ENCODE data around the gene VWC2L.

Gene VWC2L

GRCh38 chr2:214451516-214452275, 40.8 kb downstream of the VWC2L start:
- TF ChIP-seq CTCF (IDR thresholded peaks at IDR 0.05; ENCODE audit: control insufficient read depth, insufficient read depth, low read depth, low read length, missing control alignments), result no peak
- H3K4me3 ChIP-seq (ENCODE audit: control insufficient read depth, low read depth, low read length), result no peak overlapping the region
- DNase-seq (ENCODE audit: low read depth), result no peak

GRCh38 chr2:214465363-214466146, 54.7 kb downstream of the VWC2L start:
- TF ChIP-seq CTCF (IDR thresholded peaks at IDR 0.05; ENCODE audit: control insufficient read depth, insufficient read depth, low read depth, low read length, missing control alignments), result no peak

GRCh38 chr2:214469728-214470127, 58.9 kb downstream of the VWC2L start:
- no peak overlapping the region for H3K4me3 ChIP-seq (ENCODE audit: control insufficient read depth, low read depth, low read length)
- TF ChIP-seq CTCF (IDR thresholded peaks at IDR 0.05; ENCODE audit: control insufficient read depth, insufficient read depth, low read depth, low read length, missing control alignments), result no peak
- no peak for DNase-seq (ENCODE audit: low read depth)

More at GRCh38 chr2:214465363-214466146, 54.7 kb downstream of the VWC2L start:
- H3K4me3 ChIP-seq (ENCODE audit: control insufficient read depth, low read depth, low read length), result no peak overlapping the region
- no peak for DNase-seq (ENCODE audit: low read depth)

- TF ChIP-seq CTCF (IDR thresholded peaks at IDR 0.05; ENCODE audit: control insufficient read depth, insufficient read depth, low read depth, low read length, missing control alignments), result no peak
- no peak for DNase-seq (ENCODE audit: low read depth)
- H3K4me3 ChIP-seq (ENCODE audit: control insufficient read depth, low read depth, low read length), result no peak overlapping the region
These were observed 60.5 kb downstream of the VWC2L start for GRCh38 chr2:214471382-214471781.

GRCh38 chr2:214471990-214472389, 61.1 kb downstream of the VWC2L start:
- TF ChIP-seq CTCF (IDR thresholded peaks at IDR 0.05; ENCODE audit: control insufficient read depth, insufficient read depth, low read depth, low read length, missing control alignments), result no peak
- no peak overlapping the region for H3K4me3 ChIP-seq (ENCODE audit: control insufficient read depth, low read depth, low read length)
- no peak for DNase-seq (ENCODE audit: low read depth)

- no peak for DNase-seq (ENCODE audit: low read depth)
These were observed 66.5 kb downstream of the VWC2L start for GRCh38 chr2:214477305-214477704.

More at GRCh38 chr2:214477305-214477704, 66.5 kb downstream of the VWC2L start:
- no peak for TF ChIP-seq CTCF (IDR thresholded peaks at IDR 0.05; ENCODE audit: control insufficient read depth, insufficient read depth, low read depth, low read length, missing control alignments)
- no peak overlapping the region for H3K4me3 ChIP-seq (ENCODE audit: control insufficient read depth, low read depth, low read length)
